ENCODE results near the gene SHROOM3.

DNA sequence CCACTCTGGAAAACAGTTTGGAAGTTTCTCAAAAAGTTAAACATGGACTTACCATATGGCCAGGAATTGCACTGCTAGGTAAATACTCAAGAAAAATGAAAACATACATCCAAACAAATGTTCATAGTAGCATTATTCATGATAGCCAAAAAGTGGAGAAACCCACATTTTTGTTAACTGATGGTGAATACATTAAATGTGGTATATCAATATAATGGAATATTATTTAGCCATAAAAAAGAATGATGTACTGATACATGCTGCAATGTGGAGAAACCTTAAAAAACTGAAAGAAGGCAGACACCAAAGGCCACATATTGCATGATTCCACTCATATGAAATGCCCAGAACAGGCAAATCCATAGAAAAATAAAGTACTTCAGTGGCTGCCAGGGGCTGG, 79.1 kb downstream of the SHROOM3 start:
- TF ChIP-seq, protein P1, sequence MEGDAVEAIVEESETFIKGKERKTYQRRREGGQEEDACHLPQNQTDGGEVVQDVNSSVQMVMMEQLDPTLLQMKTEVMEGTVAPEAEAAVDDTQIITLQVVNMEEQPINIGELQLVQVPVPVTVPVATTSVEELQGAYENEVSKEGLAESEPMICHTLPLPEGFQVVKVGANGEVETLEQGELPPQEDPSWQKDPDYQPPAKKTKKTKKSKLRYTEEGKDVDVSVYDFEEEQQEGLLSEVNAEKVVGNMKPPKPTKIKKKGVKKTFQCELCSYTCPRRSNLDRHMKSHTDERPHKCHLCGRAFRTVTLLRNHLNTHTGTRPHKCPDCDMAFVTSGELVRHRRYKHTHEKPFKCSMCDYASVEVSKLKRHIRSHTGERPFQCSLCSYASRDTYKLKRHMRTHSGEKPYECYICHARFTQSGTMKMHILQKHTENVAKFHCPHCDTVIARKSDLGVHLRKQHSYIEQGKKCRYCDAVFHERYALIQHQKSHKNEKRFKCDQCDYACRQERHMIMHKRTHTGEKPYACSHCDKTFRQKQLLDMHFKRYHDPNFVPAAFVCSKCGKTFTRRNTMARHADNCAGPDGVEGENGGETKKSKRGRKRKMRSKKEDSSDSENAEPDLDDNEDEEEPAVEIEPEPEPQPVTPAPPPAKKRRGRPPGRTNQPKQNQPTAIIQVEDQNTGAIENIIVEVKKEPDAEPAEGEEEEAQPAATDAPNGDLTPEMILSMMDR (IDR thresholded peaks at IDR 0.05; ENCODE audit: insufficient read depth, low read length, poor library complexity, severe bottlenecking) = no peak
- no peak for TF ChIP-seq EZH2phosphoT487 (conservative IDR thresholded peaks at IDR 0.05; ENCODE audit: low read length)
